ENCODE measurements around the gene POLR1E.
A peak's percentile ranks its signal among the peaks of the same experiment; 100 is the strongest.

POLR1E gene

GRCh38 chr9:37522971-37523370 lies 37.2 kb downstream of the POLR1E start:
- H3K4me3 Mint-ChIP-seq: no peak overlapping the region
- H3K4me1 Mint-ChIP-seq (ENCODE audit: low read depth): no peaks in the 10 kb centered on the region
- no peaks in the 10 kb centered on the region for H3K9me3 Mint-ChIP-seq
- no peaks in the 10 kb centered on the region for H3K27me3 Mint-ChIP-seq
- peaks cover 37% of the 10 kb centered on the region for H3K36me3 Mint-ChIP-seq (ENCODE audit: low read depth)
- peak overlapping the region; percentile 13 for H3K27ac Mint-ChIP-seq
- no peak for DNase-seq

GRCh38 chr9:37523916-37524315 lies 38.2 kb downstream of the POLR1E start:
- peaks cover 9% of the 10 kb centered on the region for H3K4me1 Mint-ChIP-seq (ENCODE audit: low read depth)
- DNase-seq: no peak
- H3K27ac Mint-ChIP-seq: no peak overlapping the region
- H3K27me3 Mint-ChIP-seq: no peaks in the 10 kb centered on the region
- no peaks in the 10 kb centered on the region for H3K9me3 Mint-ChIP-seq
- peaks cover 36% of the 10 kb centered on the region for H3K36me3 Mint-ChIP-seq (ENCODE audit: low read depth)
- H3K4me3 Mint-ChIP-seq: no peak overlapping the region

- peak overlapping the region; percentile 92 for H3K27ac Mint-ChIP-seq
- H3K9me3 Mint-ChIP-seq: no peaks in the 10 kb centered on the region
- peaks cover 22% of the 10 kb centered on the region for H3K36me3 Mint-ChIP-seq (ENCODE audit: low read depth)
- peak overlapping the region; percentile 63 for H3K4me3 Mint-ChIP-seq
- H3K4me1 Mint-ChIP-seq (ENCODE audit: low read depth): peaks cover 24% of the 10 kb centered on the region
- H3K27me3 Mint-ChIP-seq: no peaks in the 10 kb centered on the region
- DNase-seq: peak; percentile 76
Measured at GRCh38 chr9:37528652-37529471, 43.1 kb downstream of the POLR1E start.

- DNase-seq: no peak
- H3K36me3 Mint-ChIP-seq (ENCODE audit: low read depth): peaks cover 14% of the 10 kb centered on the region
- peaks cover 24% of the 10 kb centered on the region for H3K4me1 Mint-ChIP-seq (ENCODE audit: low read depth)
- H3K4me3 Mint-ChIP-seq: peak overlapping the region; percentile 21
- no peaks in the 10 kb centered on the region for H3K9me3 Mint-ChIP-seq
- peak overlapping the region; percentile 88 for H3K27ac Mint-ChIP-seq
- H3K27me3 Mint-ChIP-seq: no peaks in the 10 kb centered on the region
Measured at GRCh38 chr9:37531699-37532098, 46.0 kb downstream of the POLR1E start.

GRCh38 chr9:37534412-37534811 lies 48.7 kb downstream of the POLR1E start:
- Mint-ChIP-seq H3K4me3 (no peak overlapping the region), H3K27ac (no peak overlapping the region), H3K4me1 (ENCODE audit: low read depth) (peaks cover 10% of the 10 kb centered on the region), H3K9me3 (no peaks in the 10 kb centered on the region), H3K36me3 (ENCODE audit: low read depth) (peaks cover 29% of the 10 kb centered on the region), H3K27me3 (no peaks in the 10 kb centered on the region)
- no peak for DNase-seq

GRCh38 chr9:37534901-37535300 lies 49.2 kb downstream of the POLR1E start:
- Mint-ChIP-seq H3K4me3 (no peak overlapping the region), H3K4me1 (ENCODE audit: low read depth) (peaks cover 8% of the 10 kb centered on the region), H3K9me3 (no peaks in the 10 kb centered on the region), H3K27ac (no peak overlapping the region), H3K36me3 (ENCODE audit: low read depth) (peaks cover 32% of the 10 kb centered on the region), H3K27me3 (no peaks in the 10 kb centered on the region)
- no peak for DNase-seq

- Mint-ChIP-seq H3K36me3 (ENCODE audit: low read depth) (peaks cover 36% of the 10 kb centered on the region), H3K27ac (no peak overlapping the region), H3K27me3 (no peaks in the 10 kb centered on the region), H3K4me3 (no peak overlapping the region), H3K4me1 (ENCODE audit: low read depth) (no peaks in the 10 kb centered on the region), H3K9me3 (no peaks in the 10 kb centered on the region)
- no peak for DNase-seq
Measured at GRCh38 chr9:37538099-37538498, 52.4 kb downstream of the POLR1E start.

GRCh38 chr9:37539634-37540033 lies 53.9 kb downstream of the POLR1E start:
- no peak for DNase-seq
- Mint-ChIP-seq H3K9me3 (no peaks in the 10 kb centered on the region), H3K36me3 (ENCODE audit: low read depth) (peaks cover 36% of the 10 kb centered on the region), H3K4me1 (ENCODE audit: low read depth) (no peaks in the 10 kb centered on the region), H3K4me3 (no peak overlapping the region), H3K27me3 (no peaks in the 10 kb centered on the region), H3K27ac (no peak overlapping the region)

- no peaks in the 10 kb centered on the region for H3K27me3 Mint-ChIP-seq
- no peak for DNase-seq
- no peaks in the 10 kb centered on the region for H3K4me1 Mint-ChIP-seq (ENCODE audit: low read depth)
- H3K9me3 Mint-ChIP-seq: no peaks in the 10 kb centered on the region
- H3K36me3 Mint-ChIP-seq (ENCODE audit: low read depth): peaks cover 36% of the 10 kb centered on the region
- H3K4me3 Mint-ChIP-seq: no peak overlapping the region
- no peak overlapping the region for H3K27ac Mint-ChIP-seq
Measured at GRCh38 chr9:37540634-37541033, 54.9 kb downstream of the POLR1E start.

GRCh38 chr9:37541465-37541864 lies 55.7 kb downstream of the POLR1E start:
- H3K4me3 Mint-ChIP-seq: no peak overlapping the region
- no peaks in the 10 kb centered on the region for H3K27me3 Mint-ChIP-seq
- peaks cover 31% of the 10 kb centered on the region for H3K36me3 Mint-ChIP-seq (ENCODE audit: low read depth)
- no peaks in the 10 kb centered on the region for H3K4me1 Mint-ChIP-seq (ENCODE audit: low read depth)
- H3K9me3 Mint-ChIP-seq: no peaks in the 10 kb centered on the region
- no peak for DNase-seq
- no peak overlapping the region for H3K27ac Mint-ChIP-seq

- no peaks in the 10 kb centered on the region for H3K4me1 Mint-ChIP-seq (ENCODE audit: low read depth)
- no peaks in the 10 kb centered on the region for H3K9me3 Mint-ChIP-seq
- H3K4me3 Mint-ChIP-seq: no peak overlapping the region
- H3K27ac Mint-ChIP-seq: no peak overlapping the region
- peaks cover 22% of the 10 kb centered on the region for H3K36me3 Mint-ChIP-seq (ENCODE audit: low read depth)
- no peaks in the 10 kb centered on the region for H3K27me3 Mint-ChIP-seq
- DNase-seq: no peak
Measured at GRCh38 chr9:37542488-37542887, 56.7 kb downstream of the POLR1E start.

GRCh38 chr9:37542895-37543294 lies 57.1 kb downstream of the POLR1E start:
- H3K27ac Mint-ChIP-seq: no peak overlapping the region
- no peak for DNase-seq
- H3K36me3 Mint-ChIP-seq (ENCODE audit: low read depth): peaks cover 18% of the 10 kb centered on the region
- H3K27me3 Mint-ChIP-seq: no peaks in the 10 kb centered on the region
- H3K4me3 Mint-ChIP-seq: no peak overlapping the region
- no peaks in the 10 kb centered on the region for H3K9me3 Mint-ChIP-seq
- no peaks in the 10 kb centered on the region for H3K4me1 Mint-ChIP-seq (ENCODE audit: low read depth)

GRCh38 chr9:37543468-37543867 lies 57.7 kb downstream of the POLR1E start:
- Mint-ChIP-seq H3K9me3 (no peaks in the 10 kb centered on the region), H3K4me3 (no peak overlapping the region), H3K4me1 (ENCODE audit: low read depth) (no peaks in the 10 kb centered on the region), H3K36me3 (ENCODE audit: low read depth) (peaks cover 14% of the 10 kb centered on the region), H3K27ac (no peak overlapping the region), H3K27me3 (no peaks in the 10 kb centered on the region)
- DNase-seq: no peak

- H3K4me3 Mint-ChIP-seq: no peak overlapping the region
- no peaks in the 10 kb centered on the region for H3K36me3 Mint-ChIP-seq (ENCODE audit: low read depth)
- H3K9me3 Mint-ChIP-seq: no peaks in the 10 kb centered on the region
- H3K27me3 Mint-ChIP-seq: no peaks in the 10 kb centered on the region
- H3K4me1 Mint-ChIP-seq (ENCODE audit: low read depth): peaks cover 4% of the 10 kb centered on the region
- DNase-seq: no peak
- H3K27ac Mint-ChIP-seq: no peak overlapping the region
Measured at GRCh38 chr9:37547328-37547878, 61.7 kb downstream of the POLR1E start.

- Mint-ChIP-seq H3K36me3 (ENCODE audit: low read depth) (no peaks in the 10 kb centered on the region), H3K4me3 (no peak overlapping the region), H3K27ac (no peak overlapping the region), H3K9me3 (no peaks in the 10 kb centered on the region), H3K4me1 (ENCODE audit: low read depth) (peaks cover 4% of the 10 kb centered on the region), H3K27me3 (no peaks in the 10 kb centered on the region)
- no peak for DNase-seq
Measured at GRCh38 chr9:37549527-37549926, 63.8 kb downstream of the POLR1E start.
